ENCODE data around the gene RAB40A. TPM values are rescaled to one million over a fixed set of nuclear protein-coding genes. Genes with fewer than 3 reads are reported as not detected.

RAB40A gene, protein sequence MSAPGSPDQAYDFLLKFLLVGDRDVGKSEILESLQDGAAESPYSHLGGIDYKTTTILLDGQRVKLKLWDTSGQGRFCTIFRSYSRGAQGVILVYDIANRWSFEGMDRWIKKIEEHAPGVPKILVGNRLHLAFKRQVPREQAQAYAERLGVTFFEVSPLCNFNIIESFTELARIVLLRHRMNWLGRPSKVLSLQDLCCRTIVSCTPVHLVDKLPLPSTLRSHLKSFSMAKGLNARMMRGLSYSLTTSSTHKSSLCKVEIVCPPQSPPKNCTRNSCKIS
- polyA plus RNA-seq (2013, experiment 1 of 2) = not detected
- polyA plus RNA-seq (2013, experiment 2 of 2) = 0.13 TPM

DNA sequence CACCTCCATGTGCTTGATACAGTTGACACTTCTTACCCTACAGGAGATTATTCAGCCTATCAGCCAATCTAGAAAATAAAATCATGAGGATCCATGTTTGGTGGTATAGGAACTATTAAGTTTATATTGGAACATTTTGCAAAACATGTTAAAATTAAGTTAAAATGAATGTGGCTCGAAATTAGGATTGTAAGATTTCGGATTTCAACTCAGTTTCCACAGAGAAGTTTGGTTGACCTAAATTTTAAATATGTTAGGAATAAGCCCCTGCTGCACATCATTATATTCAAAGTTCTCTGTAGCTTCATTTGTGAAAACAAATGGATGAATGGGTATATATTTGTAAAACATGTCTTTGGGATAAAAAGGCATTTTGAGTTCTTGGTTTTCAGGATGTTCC is at the start of gene RAB40A:
RAB40A (minus strand) TSS at position 101 of the 400 bp plus-strand sequence. CDS start 18,733 bp downstream, outside the sequence.
- no peaks in the 10 kb centered on the region for H3K4me1 ChIP-seq (ENCODE audit: insufficient read depth, low read length)
- H3K9ac ChIP-seq (ENCODE audit: low read depth, low read length) = no peak within 1 kb of the TSS
- H3K27me3 ChIP-seq (ENCODE audit: insufficient read depth, low read length) = no peaks in the 10 kb centered on the region
- H3K9me3 ChIP-seq (ENCODE audit: insufficient read depth, low read depth, low read length) = no peaks in the 10 kb centered on the region
- WGBS = 93% methylated on average over 2 of the region's 2 CpGs
- H3K4me3 ChIP-seq (ENCODE audit: low read length) = no peak within 1 kb of the TSS
- no peak within 1 kb of the TSS for H3K27ac ChIP-seq (ENCODE audit: low read depth, low read length)
- no peaks in the 10 kb centered on the region for H3K36me3 ChIP-seq (ENCODE audit: insufficient read depth, low read length)

DNA sequence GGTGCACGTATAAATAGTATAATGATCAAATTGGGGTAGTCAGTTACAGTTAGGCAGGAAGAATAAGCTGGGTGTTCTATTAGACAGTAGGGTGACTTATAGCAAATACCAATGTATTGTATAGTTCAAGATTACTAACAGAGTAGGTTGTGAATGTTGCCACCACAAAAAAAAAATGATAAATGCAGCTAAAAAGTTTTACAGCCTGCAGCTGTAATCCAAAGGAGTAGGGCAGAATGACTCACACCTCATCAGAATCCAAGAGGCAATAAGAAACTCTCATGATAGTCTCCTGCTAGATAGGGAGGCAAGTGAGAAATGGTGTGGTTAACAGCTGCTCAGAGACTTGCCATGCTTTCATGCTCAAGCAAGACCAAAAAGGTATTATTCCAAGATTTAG is 46.5 kb upstream of the RAB40A start:
- no peaks in the 10 kb centered on the region for H3K4me1 ChIP-seq (ENCODE audit: insufficient read depth, low read length)
- no peaks in the 10 kb centered on the region for H3K9me3 ChIP-seq (ENCODE audit: insufficient read depth, low read depth, low read length)
- H3K27ac ChIP-seq (ENCODE audit: low read depth, low read length) = no peak overlapping the region
- H3K9ac ChIP-seq (ENCODE audit: low read depth, low read length) = no peak overlapping the region
- H3K36me3 ChIP-seq (ENCODE audit: insufficient read depth, low read length) = no peaks in the 10 kb centered on the region
- H3K27me3 ChIP-seq (ENCODE audit: insufficient read depth, low read length) = no peaks in the 10 kb centered on the region
- 71% methylated on average over 1 of the region's 1 CpG for WGBS
- no peak overlapping the region for H3K4me3 ChIP-seq (ENCODE audit: low read length)

DNA sequence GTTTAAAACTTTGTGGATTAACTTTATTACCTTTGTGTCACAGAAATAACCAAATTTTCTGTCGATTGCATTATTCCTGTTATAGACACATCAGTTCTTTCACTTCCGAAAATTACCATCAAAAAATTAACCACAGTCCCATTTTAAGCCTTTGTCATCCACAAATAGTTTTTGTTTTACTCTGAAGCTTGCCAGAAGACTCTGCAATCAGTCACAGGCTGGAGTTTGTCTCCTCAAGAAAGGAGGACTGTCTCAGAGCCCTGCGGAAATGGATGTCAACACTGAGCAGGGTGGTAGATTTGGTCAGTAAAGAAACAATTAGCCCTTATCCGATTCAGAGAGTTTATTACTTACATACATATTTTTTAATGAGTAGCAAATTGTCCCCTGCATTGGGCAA is 45.9 kb upstream of the RAB40A start:
- H3K4me1 ChIP-seq (ENCODE audit: insufficient read depth, low read length) = no peaks in the 10 kb centered on the region
- no peak overlapping the region for H3K4me3 ChIP-seq (ENCODE audit: low read length)
- no peak overlapping the region for H3K9ac ChIP-seq (ENCODE audit: low read depth, low read length)
- H3K9me3 ChIP-seq (ENCODE audit: insufficient read depth, low read depth, low read length) = no peaks in the 10 kb centered on the region
- H3K27ac ChIP-seq (ENCODE audit: low read depth, low read length) = no peak overlapping the region
- no peaks in the 10 kb centered on the region for H3K27me3 ChIP-seq (ENCODE audit: insufficient read depth, low read length)
- 88% methylated on average over 3 of the region's 4 CpGs for WGBS
- H3K36me3 ChIP-seq (ENCODE audit: insufficient read depth, low read length) = no peaks in the 10 kb centered on the region

DNA sequence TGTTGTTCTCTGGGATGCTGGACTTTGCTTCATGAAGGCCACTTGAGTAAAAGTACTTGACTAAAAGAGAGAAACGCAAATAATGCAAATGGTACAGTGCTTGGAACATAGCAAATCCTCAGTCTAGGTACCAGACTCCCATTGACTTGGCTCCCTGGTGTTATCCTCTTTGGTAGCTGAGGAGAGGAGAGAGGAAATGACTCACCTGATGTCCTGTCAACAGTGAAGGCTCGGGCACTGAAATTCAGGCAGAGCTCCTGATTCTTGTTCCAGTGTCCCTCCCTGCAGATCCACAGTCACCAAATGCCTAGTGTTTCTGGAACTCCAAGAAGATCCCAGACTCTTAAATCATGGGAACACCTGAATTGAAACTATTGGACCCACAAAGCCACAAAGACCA is 43.5 kb upstream of the RAB40A start:
- no peak overlapping the region for H3K4me3 ChIP-seq (ENCODE audit: low read length)
- H3K4me1 ChIP-seq (ENCODE audit: insufficient read depth, low read length) = no peaks in the 10 kb centered on the region
- H3K36me3 ChIP-seq (ENCODE audit: insufficient read depth, low read length) = no peaks in the 10 kb centered on the region
- H3K27ac ChIP-seq (ENCODE audit: low read depth, low read length) = no peak overlapping the region
- no peaks in the 10 kb centered on the region for H3K9me3 ChIP-seq (ENCODE audit: insufficient read depth, low read depth, low read length)
- H3K9ac ChIP-seq (ENCODE audit: low read depth, low read length) = no peak overlapping the region
- WGBS = 76% methylated on average over 2 of the region's 2 CpGs
- H3K27me3 ChIP-seq (ENCODE audit: insufficient read depth, low read length) = no peaks in the 10 kb centered on the region

DNA sequence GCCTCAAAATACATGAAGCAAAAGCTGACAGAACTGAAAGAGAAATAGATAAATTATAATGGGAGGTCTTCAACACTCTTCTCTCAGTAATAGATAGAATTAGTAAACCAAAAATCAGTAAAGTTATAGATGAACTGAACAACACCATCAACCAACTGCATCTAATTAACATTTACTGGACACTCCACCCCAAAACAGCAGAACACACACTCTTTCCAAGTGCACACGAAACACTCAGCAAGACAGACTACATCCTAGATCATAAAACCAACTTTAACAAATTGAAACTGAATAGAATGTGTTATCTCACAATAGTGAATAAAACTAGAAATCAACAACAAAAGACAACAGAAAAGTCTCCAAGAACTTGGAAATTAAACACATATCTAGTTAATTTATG is 41.0 kb upstream of the RAB40A start:
- H3K4me1 ChIP-seq (ENCODE audit: insufficient read depth, low read length) = no peaks in the 10 kb centered on the region
- no peaks in the 10 kb centered on the region for H3K36me3 ChIP-seq (ENCODE audit: insufficient read depth, low read length)
- no peak overlapping the region for H3K4me3 ChIP-seq (ENCODE audit: low read length)
- no peak overlapping the region for H3K9ac ChIP-seq (ENCODE audit: low read depth, low read length)
- 67% methylated on average over 1 of the region's 1 CpG for WGBS
- no peaks in the 10 kb centered on the region for H3K27me3 ChIP-seq (ENCODE audit: insufficient read depth, low read length)
- H3K27ac ChIP-seq (ENCODE audit: low read depth, low read length) = no peak overlapping the region
- H3K9me3 ChIP-seq (ENCODE audit: insufficient read depth, low read depth, low read length) = no peaks in the 10 kb centered on the region

DNA sequence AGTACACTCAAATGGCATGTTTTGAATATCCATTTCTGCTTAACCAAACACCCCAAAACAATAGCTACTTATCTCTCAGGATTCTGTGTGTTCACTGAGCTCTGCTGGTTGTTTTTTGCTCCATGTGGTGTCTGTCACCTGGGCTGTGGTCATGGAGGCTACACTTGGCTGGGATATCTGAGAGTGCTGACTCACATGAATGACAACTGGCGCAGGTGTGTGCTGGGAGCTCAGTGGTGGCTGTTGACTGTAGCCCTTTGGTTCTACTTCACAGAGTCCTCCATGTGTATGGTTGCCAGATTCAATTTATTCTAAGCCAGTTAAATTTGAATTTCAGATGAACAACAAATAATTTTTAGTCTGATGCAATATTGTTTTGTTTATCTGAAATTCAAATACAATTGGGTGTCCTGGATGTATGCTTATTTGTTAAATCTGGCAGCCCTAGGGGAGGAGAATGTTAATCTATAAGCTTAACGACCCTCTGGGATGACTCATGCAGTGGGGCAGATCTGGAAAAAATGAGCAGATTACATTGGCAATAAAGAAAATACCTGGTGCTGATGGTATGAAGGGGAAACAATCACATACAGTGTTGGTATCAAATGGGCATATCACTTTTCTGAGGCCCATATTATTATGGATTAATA is 37.8 kb upstream of the RAB40A start:
- no peaks in the 10 kb centered on the region for H3K27me3 ChIP-seq (ENCODE audit: insufficient read depth, low read length)
- no peaks in the 10 kb centered on the region for H3K9me3 ChIP-seq (ENCODE audit: insufficient read depth, low read depth, low read length)
- H3K27ac ChIP-seq (ENCODE audit: low read depth, low read length) = no peak overlapping the region
- no peaks in the 10 kb centered on the region for H3K4me1 ChIP-seq (ENCODE audit: insufficient read depth, low read length)
- 38% methylated on average over 2 of the region's 2 CpGs for WGBS
- no peak overlapping the region for H3K9ac ChIP-seq (ENCODE audit: low read depth, low read length)
- H3K36me3 ChIP-seq (ENCODE audit: insufficient read depth, low read length) = no peaks in the 10 kb centered on the region
- H3K4me3 ChIP-seq (ENCODE audit: low read length) = no peak overlapping the region

DNA sequence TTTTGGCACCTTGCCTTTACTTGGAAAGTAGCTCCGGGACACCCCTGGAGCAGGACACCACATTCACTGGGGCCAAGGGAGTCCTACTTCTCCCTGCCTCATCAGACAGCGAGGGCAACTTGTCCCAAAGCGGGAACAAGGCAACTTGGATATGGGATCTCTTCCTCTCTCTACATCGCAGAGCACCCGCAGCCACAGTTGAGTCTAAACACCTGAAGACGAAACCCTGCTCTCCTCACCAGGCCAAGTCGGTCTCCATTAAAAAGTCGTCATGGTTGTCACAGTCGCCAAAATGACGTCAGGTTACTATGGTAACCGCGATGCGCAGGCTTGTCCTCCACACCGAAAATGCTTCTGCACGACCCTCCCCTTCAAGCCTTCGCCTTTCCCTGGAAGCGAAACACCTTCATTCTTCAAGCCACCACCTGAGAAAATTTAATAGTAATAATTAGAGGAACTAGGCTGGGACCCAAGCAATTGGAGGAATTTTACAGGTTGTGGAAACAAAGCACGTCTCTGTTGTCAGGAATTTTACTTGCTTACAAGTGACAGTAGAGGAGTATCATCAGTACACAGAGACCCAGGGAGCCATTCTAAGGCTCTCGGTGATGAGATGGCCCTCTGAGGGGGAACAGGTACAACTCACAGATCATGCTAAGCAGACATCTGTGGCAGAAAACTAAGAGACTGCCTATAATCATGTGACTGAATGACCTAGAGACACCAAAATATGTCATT is 35.6 kb upstream of the RAB40A start:
- H3K27me3 ChIP-seq (ENCODE audit: insufficient read depth, low read length) = no peaks in the 10 kb centered on the region
- H3K4me1 ChIP-seq (ENCODE audit: insufficient read depth, low read length) = no peaks in the 10 kb centered on the region
- peak overlapping the region; percentile 80 for H3K9ac ChIP-seq (ENCODE audit: low read depth, low read length)
- H3K27ac ChIP-seq (ENCODE audit: low read depth, low read length) = no peak overlapping the region
- peak overlapping the region; percentile 98 for H3K4me3 ChIP-seq (ENCODE audit: low read length)
- H3K36me3 ChIP-seq (ENCODE audit: insufficient read depth, low read length) = no peaks in the 10 kb centered on the region
- H3K9me3 ChIP-seq (ENCODE audit: insufficient read depth, low read depth, low read length) = no peaks in the 10 kb centered on the region
- 3% methylated on average over 18 of the region's 19 CpGs for WGBS

DNA sequence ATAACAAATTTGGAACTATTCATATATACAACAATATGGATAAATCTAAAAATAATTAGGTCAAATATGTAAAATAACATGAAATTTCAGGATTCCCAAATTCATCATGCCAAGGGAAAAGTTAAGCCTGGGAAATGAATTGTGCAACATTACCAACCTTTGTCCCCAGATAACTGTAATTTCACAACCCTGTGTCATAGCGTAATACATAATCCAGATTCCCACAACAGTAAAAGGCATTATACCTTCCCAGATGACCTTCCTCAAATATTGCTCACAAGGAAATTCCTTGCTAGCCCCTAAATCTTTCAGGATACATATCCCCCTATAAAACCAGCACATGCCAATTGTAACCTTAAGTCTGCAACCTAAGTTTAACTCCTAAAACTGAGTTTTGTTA is 32.9 kb upstream of the RAB40A start:
- H3K27ac ChIP-seq (ENCODE audit: low read depth, low read length) = no peak overlapping the region
- 90% methylated on average over 1 of the region's 1 CpG for WGBS

DNA sequence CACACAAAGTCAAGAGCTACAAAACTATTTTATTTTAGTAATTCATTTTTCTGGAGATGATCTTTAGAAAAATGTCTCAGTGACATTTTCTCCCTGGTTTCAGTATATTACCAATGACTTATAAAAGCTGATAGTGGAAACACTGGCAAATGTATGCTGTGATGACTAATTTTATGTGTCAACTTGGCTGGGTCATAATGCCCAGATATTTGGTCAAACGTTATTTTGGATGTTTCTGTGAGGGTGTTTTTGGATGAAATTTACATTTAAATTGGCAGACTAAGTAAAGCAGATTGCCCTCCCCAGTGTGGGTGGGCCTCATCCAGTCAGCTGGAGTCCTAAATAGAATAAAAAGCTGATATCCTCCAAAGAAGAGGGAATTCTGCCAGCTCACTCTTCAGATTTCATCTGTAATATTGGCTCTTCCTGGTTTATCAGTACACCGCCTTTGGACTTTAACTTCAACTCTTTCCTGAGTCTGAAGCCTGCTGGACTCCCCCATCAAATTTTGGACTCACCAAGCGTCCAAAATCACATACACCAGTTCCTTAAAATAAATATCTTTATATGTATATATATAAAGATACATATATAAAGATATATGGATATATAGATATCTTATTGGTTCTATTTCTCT is 31.2 kb upstream of the RAB40A start:
- H3K9ac ChIP-seq (ENCODE audit: low read depth, low read length) = no peak overlapping the region
- 58% methylated on average over 2 of the region's 3 CpGs for WGBS
- no peaks in the 10 kb centered on the region for H3K36me3 ChIP-seq (ENCODE audit: insufficient read depth, low read length)
- H3K4me1 ChIP-seq (ENCODE audit: insufficient read depth, low read length) = no peaks in the 10 kb centered on the region
- no peaks in the 10 kb centered on the region for H3K27me3 ChIP-seq (ENCODE audit: insufficient read depth, low read length)
- no peaks in the 10 kb centered on the region for H3K9me3 ChIP-seq (ENCODE audit: insufficient read depth, low read depth, low read length)
- H3K4me3 ChIP-seq (ENCODE audit: low read length) = no peak overlapping the region
- H3K27ac ChIP-seq (ENCODE audit: low read depth, low read length) = no peak overlapping the region

More for the DNA sequence above, 32.9 kb upstream of the RAB40A start:
- Histone ChIP-seq H3K36me3 (ENCODE audit: insufficient read depth, low read length) (no peaks in the 10 kb centered on the region), H3K9ac (ENCODE audit: low read depth, low read length) (no peak overlapping the region), H3K9me3 (ENCODE audit: insufficient read depth, low read depth, low read length) (no peaks in the 10 kb centered on the region), H3K27me3 (ENCODE audit: insufficient read depth, low read length) (no peaks in the 10 kb centered on the region), H3K4me3 (ENCODE audit: low read length) (no peak overlapping the region), H3K4me1 (ENCODE audit: insufficient read depth, low read length) (no peaks in the 10 kb centered on the region)

DNA sequence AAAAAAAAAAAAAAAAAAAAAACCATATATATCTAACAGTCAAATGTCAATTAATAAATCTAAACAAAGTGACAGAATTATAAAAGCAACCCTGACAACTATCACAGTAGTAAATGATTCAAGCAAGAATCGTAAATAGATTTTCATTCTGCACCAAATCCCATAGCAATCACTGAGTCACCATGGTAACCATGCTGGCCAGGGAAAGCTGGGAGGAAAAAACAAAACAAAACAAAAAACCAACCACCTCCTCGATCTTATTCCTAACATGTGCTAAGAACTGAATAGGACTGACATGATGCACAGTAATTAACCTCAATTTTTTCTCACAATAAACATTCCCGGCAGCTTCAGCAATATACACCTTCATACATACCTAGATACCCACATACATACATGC is 30.6 kb upstream of the RAB40A start:
- H3K27me3 ChIP-seq (ENCODE audit: insufficient read depth, low read length) = no peaks in the 10 kb centered on the region
- H3K9ac ChIP-seq (ENCODE audit: low read depth, low read length) = no peak overlapping the region
- H3K4me1 ChIP-seq (ENCODE audit: insufficient read depth, low read length) = no peaks in the 10 kb centered on the region
- WGBS = 85% methylated on average over 3 of the region's 3 CpGs
- H3K4me3 ChIP-seq (ENCODE audit: low read length) = no peak overlapping the region
- H3K27ac ChIP-seq (ENCODE audit: low read depth, low read length) = no peak overlapping the region
- H3K36me3 ChIP-seq (ENCODE audit: insufficient read depth, low read length) = no peaks in the 10 kb centered on the region
- H3K9me3 ChIP-seq (ENCODE audit: insufficient read depth, low read depth, low read length) = no peaks in the 10 kb centered on the region

DNA sequence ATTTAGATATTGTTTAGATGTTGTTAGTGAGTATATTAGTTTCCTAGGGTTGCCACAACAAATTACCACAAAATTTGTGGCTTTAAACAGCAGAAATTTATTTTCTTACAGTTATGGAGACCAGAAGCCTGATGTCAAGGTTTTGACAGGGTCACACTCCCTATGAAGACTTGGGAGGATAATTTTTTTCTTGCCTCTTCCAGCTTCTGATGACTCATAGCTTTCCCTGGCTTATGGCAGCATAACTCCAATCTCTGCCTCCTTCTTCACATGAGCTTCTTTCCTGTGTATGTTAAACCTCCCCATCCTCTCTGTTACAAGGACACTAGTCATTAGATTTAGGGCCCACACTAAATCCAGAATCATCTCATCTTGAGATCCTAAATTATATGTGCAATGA is 20.9 kb upstream of the RAB40A start:
- H3K36me3 ChIP-seq (ENCODE audit: insufficient read depth, low read length) = no peaks in the 10 kb centered on the region
- no peaks in the 10 kb centered on the region for H3K4me1 ChIP-seq (ENCODE audit: insufficient read depth, low read length)
- no peak overlapping the region for H3K9ac ChIP-seq (ENCODE audit: low read depth, low read length)
- no peaks in the 10 kb centered on the region for H3K9me3 ChIP-seq (ENCODE audit: insufficient read depth, low read depth, low read length)
- no peaks in the 10 kb centered on the region for H3K27me3 ChIP-seq (ENCODE audit: insufficient read depth, low read length)
- H3K27ac ChIP-seq (ENCODE audit: low read depth, low read length) = no peak overlapping the region
- no peak overlapping the region for H3K4me3 ChIP-seq (ENCODE audit: low read length)
